Globus pallidus (tissue), 1 donor: ENCODE results near the gene SAG.
A peak's percentile ranks its signal among the peaks of the same experiment; 100 is the strongest.

Source experiments
- DNase-seq: peaks from one replicate; pipeline ENCODE4 v3.0.0-alpha.2; 2015; ENCODE audit warnings: low spot score

The SAG gene

GRCh38 chr2:233380132-233380895 lies 72.7 kb downstream of the SAG start:
- DNase-seq: no peak

- no peak for DNase-seq
Observed at GRCh38 chr2:233380995-233381637, 73.5 kb downstream of the SAG start.

GRCh38 chr2:233381638-233381995 lies 74.0 kb downstream of the SAG start:
- DNase-seq: no peak

GRCh38 chr2:233384015-233384414 lies 76.4 kb downstream of the SAG start:
- no peak for DNase-seq

- peak; percentile 20 for DNase-seq
Observed at GRCh38 chr2:233384811-233385488, 77.3 kb downstream of the SAG start.

GRCh38 chr2:233385489-233386044 lies 78.0 kb downstream of the SAG start:
- DNase-seq: no peak

- peak; percentile 29 for DNase-seq
Observed at GRCh38 chr2:233386382-233387041, 78.9 kb downstream of the SAG start.

GRCh38 chr2:233387225-233387624 lies 79.6 kb downstream of the SAG start:
- DNase-seq: peak; percentile 24

- peak; percentile 93 for DNase-seq
Observed at GRCh38 chr2:233387667-233388528, 80.3 kb downstream of the SAG start.

- no peak for DNase-seq
Observed at GRCh38 chr2:233389601-233390125, 82.0 kb downstream of the SAG start.

GRCh38 chr2:233395687-233396086 lies 88.1 kb downstream of the SAG start:
- no peak for DNase-seq
